PC-9 (cell line): ENCODE measurements around the gene TMEM82. TPM values are rescaled to one million over a fixed set of nuclear protein-coding genes. Genes with fewer than 3 reads are reported as not detected.

Source experiments
- BruUV-seq: library from RNA; stranded (reverse); fragments of 400-500 nt; replicated peaks from 2 replicates; lab custom pipeline; 2021; lab: Mats Ljungman, UMichigan
- CTCF ChIA-PET: fragments of 300-600 bp; sonication (Branson Sonifier 250); formaldehyde crosslinking; loops from one replicate; lab custom pipeline; 2022; ENCODE audit warnings: antibody characterized with exemption; lab: Charles Lee
- POLR2A ChIA-PET: fragments of 300-600 bp; sonication (Branson Sonifier 250); formaldehyde crosslinking; loops from one replicate; lab custom pipeline; 2022; ENCODE audit warnings: antibody characterized with exemption; ENCODE audit not compliant: unreplicated experiment; lab: Charles Lee
- DNase-seq, 2 experiments: peaks; one replicate each; pipeline versions ENCODE4 v3.0.0 to v3.0.0-alpha.2; 2015 to 2022; ENCODE audit warnings: mixed read lengths in 1 of 2
- H2AFZ ChIP-seq: fragments of 200-600 bp; sonication (generic); 2 replicates; pipeline ENCODE4 v1.8.1; 2017; ENCODE audit warnings: antibody characterized with exemption
- H3F3A ChIP-seq: fragments of 200-600 bp; sonication (generic); 2 replicates; pipeline ENCODE4 v1.8.1; 2017; ENCODE audit warnings: antibody characterized with exemption, mild to moderate bottlenecking, low read depth; ENCODE audit not compliant: insufficient read depth
- H3K27ac ChIP-seq: fragments of 200-600 bp; sonication (generic); 2 replicates; pipeline ENCODE4 v1.6.1; 2016; ENCODE audit warnings: mixed run types
- H3K27me3 ChIP-seq: fragments of 200-600 bp; sonication (generic); 2 replicates; pipeline ENCODE4 v1.6.1; 2016; ENCODE audit warnings: low read depth, mixed run types; ENCODE audit not compliant: insufficient read depth
- H3K36me3 ChIP-seq: fragments of 200-600 bp; sonication (generic); 2 replicates; pipeline ENCODE4 v1.6.1; 2016; ENCODE audit warnings: low read depth, mixed run types
- H3K4me1 ChIP-seq: fragments of 200-600 bp; sonication (generic); replicated peaks from 2 replicates; pipeline ENCODE4 v1.6.1; 2016; ENCODE audit warnings: mixed run types; ENCODE audit not compliant: insufficient read depth
- H3K4me2 ChIP-seq: fragments of 200-600 bp; sonication (generic); 2 replicates; pipeline ENCODE4 v1.6.1; 2017; ENCODE audit warnings: mixed run types
- H3K4me3 ChIP-seq: fragments of 200-600 bp; sonication (generic); 2 replicates; pipeline ENCODE4 v1.6.1; 2016; ENCODE audit warnings: mixed run types
- H3K79me2 ChIP-seq: fragments of 200-600 bp; sonication (generic); 2 replicates; pipeline ENCODE4 v1.6.1; 2017; ENCODE audit warnings: low read depth, mixed run types
- H3K9me2 ChIP-seq: fragments of 200-600 bp; sonication (generic); 2 replicates; pipeline ENCODE4 v1.8.1; 2017; ENCODE audit warnings: mild to moderate bottlenecking; ENCODE audit not compliant: insufficient read depth
- H3K9me3 ChIP-seq: fragments of 200-600 bp; sonication (generic); 2 replicates; pipeline ENCODE4 v1.8.1; 2016; ENCODE audit warnings: low read depth; ENCODE audit not compliant: insufficient read depth
- H4K20me1 ChIP-seq: fragments of 200-600 bp; sonication (generic); 2 replicates; pipeline ENCODE4 v1.8.1; 2017; ENCODE audit not compliant: insufficient read depth
- CTCF ChIP-seq: fragments of 200-600 bp; sonication (generic); conservative IDR thresholded peaks from 2 replicates; pipeline ENCODE4 v1.6.1; 2017; ENCODE audit warnings: mixed run types, antibody characterized with exemption, mild to moderate bottlenecking, moderate library complexity
- EZH2 ChIP-seq: fragments of 200-600 bp; sonication (generic); IDR thresholded peaks from 2 replicates; pipeline ENCODE4 v1.8.0; 2017; ENCODE audit warnings: antibody characterized with exemption, low read depth
- intact Hi-C: fragments of 100-400 bp; cut with micrococcal nuclease; formaldehyde crosslinking; loops from one replicate; pipeline ENCODE4 v1.10.0; 2022; ENCODE audit not compliant: unreplicated experiment
- total RNA-seq: library from RNA; stranded (reverse); gene quantifications from 2 replicates; pipeline ENCODE4 v1.2.3, GENCODE V29; 2021

The TMEM82 gene
- total RNA-seq, 1 experiment from 2014 or later, result not detected

GRCh38 chr1:15719381-15720120 lies 22.7 kb upstream of the TMEM82 start:
- CTCF ChIA-PET, result no interaction called here
- POLR2A ChIA-PET, result no interaction called here
- intact Hi-C loops, result no loop called here
- H3K4me2 ChIP-seq, result no peak overlapping the region
- H3K4me1 ChIP-seq, result no peaks in the 10 kb centered on the region
- H4K20me1 ChIP-seq, result no peaks in the 10 kb centered on the region
- no peaks in the 10 kb centered on the region for H3K27me3 ChIP-seq
- DNase-seq, result no peak
- H3K79me2 ChIP-seq, result no peaks in the 10 kb centered on the region
- no peak overlapping the region for H3K4me3 ChIP-seq
- no peaks in the 10 kb centered on the region for H3F3A ChIP-seq
- no peaks in the 10 kb centered on the region for H3K36me3 ChIP-seq
- TF ChIP-seq EZH2 (no peak), CTCF (no peak)
- no TSS peak for BruUV-seq
- H3K9me3 ChIP-seq, result no peaks in the 10 kb centered on the region
- no peaks in the 10 kb centered on the region for H3K9me2 ChIP-seq
- H3K27ac ChIP-seq, result no peak overlapping the region
- H2AFZ ChIP-seq, result no peak overlapping the region

- no peaks in the 10 kb centered on the region for H3K9me3 ChIP-seq
- DNase-seq, result no peak
- no peaks in the 10 kb centered on the region for H4K20me1 ChIP-seq
- ChIA-PET POLR2A (no interaction called here), CTCF (interaction anchor here (0.6 kb wide), 1 partner anchor 21 kb away, joined by 4 read pairs; no protein-coding TSS in a partner anchor)
- no peak overlapping the region for H2AFZ ChIP-seq
- H3K4me1 ChIP-seq, result no peaks in the 10 kb centered on the region
- intact Hi-C loops, result no loop called here
- H3K4me2 ChIP-seq, result no peak overlapping the region
- BruUV-seq, result no TSS peak
- no peaks in the 10 kb centered on the region for H3K79me2 ChIP-seq
- no peak overlapping the region for H3K4me3 ChIP-seq
- no peaks in the 10 kb centered on the region for H3F3A ChIP-seq
- H3K27ac ChIP-seq, result no peak overlapping the region
- no peaks in the 10 kb centered on the region for H3K36me3 ChIP-seq
- no peaks in the 10 kb centered on the region for H3K27me3 ChIP-seq
- H3K9me2 ChIP-seq, result no peaks in the 10 kb centered on the region
- TF ChIP-seq CTCF (no peak), EZH2 (no peak)
These were observed 21.4 kb upstream of the TMEM82 start for GRCh38 chr1:15720861-15721260.

GRCh38 chr1:15722411-15722810 lies 19.9 kb upstream of the TMEM82 start:
- no peak for TF ChIP-seq CTCF
- TF ChIP-seq EZH2, result no peak
- POLR2A ChIA-PET, result no interaction called here
- no peaks in the 10 kb centered on the region for H3K9me2 ChIP-seq
- no peak overlapping the region for H2AFZ ChIP-seq
- H4K20me1 ChIP-seq, result no peaks in the 10 kb centered on the region
- H3K4me2 ChIP-seq, result no peak overlapping the region
- no peaks in the 10 kb centered on the region for H3K27me3 ChIP-seq
- DNase-seq, result no peak
- no peaks in the 10 kb centered on the region for H3F3A ChIP-seq
- no peaks in the 10 kb centered on the region for H3K9me3 ChIP-seq
- no peaks in the 10 kb centered on the region for H3K79me2 ChIP-seq
- no peaks in the 10 kb centered on the region for H3K4me1 ChIP-seq
- H3K4me3 ChIP-seq, result no peak overlapping the region
- intact Hi-C loops, result no loop called here
- H3K27ac ChIP-seq, result no peak overlapping the region
- no peaks in the 10 kb centered on the region for H3K36me3 ChIP-seq
- no TSS peak for BruUV-seq
- CTCF ChIA-PET, result no interaction called here
